OCI-M2 (cell line): ENCODE results near the gene KERA.

ENCODE experiments used
- DNase-seq: peaks from one replicate; lab custom pipeline; 2025; ENCODE audit not compliant: unreplicated experiment; lab: John Stamatoyannopoulos, UW

The KERA gene

GRCh38 chr12:91017511-91018263 is 40.1 kb downstream of the KERA start:
- no peak for DNase-seq

- no peak for DNase-seq
Measured at GRCh38 chr12:91017043-91017442, 40.8 kb downstream of the KERA start.

- DNase-seq = no peak
Measured at GRCh38 chr12:91009319-91009950, 48.4 kb downstream of the KERA start.

- no peak for DNase-seq
Measured at GRCh38 chr12:91007531-91008290, 50.1 kb downstream of the KERA start.

GRCh38 chr12:91004872-91005271 is 53.0 kb downstream of the KERA start, which contains the start of gene EPYC:
EPYC (minus strand) TSS chr12:91004972; CDS start chr12:91002565, 2,407 bp downstream.
- DNase-seq = no peak

GRCh38 chr12:91003737-91004136 is 54.1 kb downstream of the KERA start:
- DNase-seq = no peak

GRCh38 chr12:91001306-91001705 is 56.5 kb downstream of the KERA start:
- DNase-seq = no peak
